Suppressor macrophage (primary cell): ENCODE results near the gene MSI2.
A peak's percentile ranks its signal among the peaks of the same experiment; 100 is the strongest.

ENCODE experiments used
- DNase-seq, 4 experiments: peaks; one replicate each; pipeline ENCODE4 v3.0.0-alpha.2; 2020 to 2022

Gene MSI2

DNA sequence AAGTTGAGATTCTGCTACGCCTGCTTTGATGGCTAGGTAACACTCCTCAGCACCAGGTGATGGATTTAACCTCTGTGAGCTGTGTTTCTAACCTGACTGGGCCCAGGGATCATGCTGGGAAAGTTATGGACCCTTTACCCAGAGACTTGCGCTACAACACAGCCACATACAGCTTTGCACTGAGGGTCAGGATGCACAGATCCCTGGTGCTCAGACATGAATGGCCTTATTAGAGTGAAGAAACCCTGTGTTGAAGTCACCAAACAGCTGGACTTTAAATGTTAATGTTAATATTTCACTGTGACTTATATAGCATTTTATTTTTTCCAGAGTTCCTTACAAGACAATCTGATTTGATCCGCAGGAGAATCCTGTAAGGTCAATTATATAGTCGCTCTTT is 114.3 kb downstream of the MSI2 start:
- no peak for DNase-seq

DNA sequence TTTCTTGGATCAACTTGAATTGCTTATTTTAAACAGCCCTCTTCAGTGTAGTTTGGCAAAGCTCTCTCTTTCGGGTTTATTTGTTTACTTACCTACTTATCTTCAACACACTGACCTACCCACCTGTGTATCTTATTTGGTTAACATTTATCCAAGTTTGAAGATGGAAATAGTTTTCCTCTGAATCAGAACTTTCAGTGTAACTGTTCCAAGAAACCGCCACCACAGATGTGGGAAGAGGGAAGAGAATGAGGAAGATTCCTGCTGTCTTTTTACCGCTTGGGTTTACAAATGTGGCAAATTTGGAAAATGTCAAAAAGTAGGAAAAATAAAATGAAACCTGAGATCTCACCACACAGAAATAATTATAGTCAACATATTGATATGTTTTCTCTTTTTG is 115.8 kb downstream of the MSI2 start:
- DNase-seq: no peak

DNA sequence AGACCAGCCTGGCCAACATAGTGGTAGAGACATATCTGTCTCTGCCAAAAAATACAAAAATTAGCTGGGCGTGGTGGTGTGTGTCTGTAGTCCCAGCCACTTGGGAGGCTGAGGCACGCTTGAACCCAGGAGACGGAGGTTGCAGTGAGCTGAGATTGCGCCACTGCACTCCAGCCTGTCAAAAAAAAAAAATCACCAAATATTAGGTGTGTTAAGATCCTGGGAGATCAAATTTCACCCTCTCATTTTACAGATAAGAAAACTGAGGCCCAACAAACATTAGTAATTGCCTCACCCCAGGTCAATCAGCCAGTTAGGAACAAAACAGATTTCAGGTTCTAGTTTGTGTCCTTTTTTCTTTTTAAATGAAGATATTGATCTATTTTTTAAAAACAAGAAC is 116.7 kb downstream of the MSI2 start:
- no peak for DNase-seq

DNA sequence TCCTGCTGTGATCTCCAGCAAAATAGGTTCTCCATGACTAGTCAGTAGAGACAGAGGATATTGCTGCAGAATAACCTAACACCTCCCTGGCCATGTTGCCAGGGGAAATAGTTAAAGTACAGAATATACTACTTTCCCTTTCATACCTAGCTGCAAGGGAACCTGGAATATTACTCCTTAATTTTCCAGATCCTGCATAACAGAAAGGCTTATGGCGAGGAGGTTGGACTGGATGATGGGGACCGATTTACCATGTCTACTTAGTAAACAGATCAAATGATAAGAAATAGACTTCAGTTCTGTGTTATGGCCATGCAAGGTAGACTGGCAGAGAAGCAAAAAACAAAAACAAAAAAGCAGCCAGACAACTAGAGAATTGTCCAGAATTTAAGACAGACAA is 117.4 kb downstream of the MSI2 start:
- DNase-seq: no peak

DNA sequence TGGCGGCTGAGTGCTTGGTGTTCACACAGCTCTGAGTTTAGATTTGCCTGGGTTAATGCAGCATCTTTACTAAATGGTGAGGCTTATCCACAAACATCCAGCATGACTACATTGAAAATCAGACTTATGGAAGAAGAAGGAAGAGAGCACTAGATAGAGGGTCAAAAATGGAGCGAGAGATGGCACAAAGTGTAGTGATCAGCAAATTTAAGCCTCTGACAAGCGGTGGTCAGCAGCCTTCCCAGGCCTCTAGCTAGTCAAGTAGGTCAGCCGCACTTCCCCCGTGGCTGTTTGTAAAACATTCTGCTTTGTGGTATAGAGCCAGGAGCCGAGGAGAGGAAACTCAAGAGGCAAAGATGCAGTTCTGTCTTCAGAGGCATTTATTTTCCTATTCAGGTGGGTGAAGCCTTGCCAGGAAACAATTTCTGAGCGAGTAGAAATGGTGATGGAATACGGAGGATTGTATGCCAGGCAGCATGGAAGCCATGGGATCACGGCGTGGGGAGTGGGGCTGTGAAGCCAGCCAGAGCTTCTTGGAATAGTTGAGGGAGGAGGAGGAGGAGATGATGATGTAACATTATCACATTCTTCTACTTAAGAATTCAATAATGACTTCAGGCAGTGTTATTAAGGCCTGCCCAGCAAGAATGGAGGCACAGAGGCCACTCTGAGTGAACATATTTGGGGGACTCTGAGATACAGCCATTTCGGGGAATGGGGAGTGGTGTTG is 118.9 kb downstream of the MSI2 start:
- DNase-seq: no peak

DNA sequence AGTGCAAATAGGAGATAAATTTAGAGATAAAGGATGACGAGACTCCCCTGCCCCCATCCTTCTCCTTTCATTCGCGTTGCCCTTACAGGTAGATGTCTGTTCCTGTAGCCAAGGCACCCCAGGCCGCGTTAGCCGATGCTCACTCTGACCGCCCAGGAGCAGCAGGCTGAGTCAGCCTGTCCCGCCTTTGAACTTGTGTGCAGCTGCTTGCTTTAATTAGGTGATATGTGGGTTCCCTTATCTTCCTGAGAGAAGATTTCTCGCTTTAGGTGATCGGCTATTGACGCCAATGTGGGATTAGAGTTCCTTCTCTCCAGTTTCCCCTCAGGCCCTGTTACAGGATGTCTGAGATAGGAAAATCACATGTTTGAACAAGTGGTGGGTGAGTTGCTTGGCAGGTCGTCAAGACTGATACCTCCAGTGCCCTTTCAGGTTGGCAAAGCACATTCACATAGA is 119.5 kb downstream of the MSI2 start:
- DNase-seq: no peak

DNA sequence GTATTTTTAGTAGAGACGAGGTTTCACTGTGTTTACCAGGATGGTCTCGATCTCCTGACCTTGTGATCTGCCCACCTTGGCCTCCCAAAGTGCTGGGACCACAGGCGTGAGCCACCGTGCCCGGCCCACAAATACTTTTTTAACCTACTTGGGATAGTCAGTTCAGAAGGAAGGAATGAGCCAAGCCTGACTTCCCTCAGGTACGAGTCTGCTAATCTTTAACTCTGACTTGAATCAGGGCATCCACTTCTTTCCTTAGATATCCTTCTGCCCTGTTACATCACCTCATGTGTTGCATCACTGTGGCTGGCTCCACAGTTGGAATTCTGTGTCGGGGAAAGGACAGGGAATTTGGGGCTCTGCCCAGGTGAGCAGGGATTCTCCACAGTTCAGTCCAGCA is 120.8 kb downstream of the MSI2 start:
- no peak for DNase-seq

DNA sequence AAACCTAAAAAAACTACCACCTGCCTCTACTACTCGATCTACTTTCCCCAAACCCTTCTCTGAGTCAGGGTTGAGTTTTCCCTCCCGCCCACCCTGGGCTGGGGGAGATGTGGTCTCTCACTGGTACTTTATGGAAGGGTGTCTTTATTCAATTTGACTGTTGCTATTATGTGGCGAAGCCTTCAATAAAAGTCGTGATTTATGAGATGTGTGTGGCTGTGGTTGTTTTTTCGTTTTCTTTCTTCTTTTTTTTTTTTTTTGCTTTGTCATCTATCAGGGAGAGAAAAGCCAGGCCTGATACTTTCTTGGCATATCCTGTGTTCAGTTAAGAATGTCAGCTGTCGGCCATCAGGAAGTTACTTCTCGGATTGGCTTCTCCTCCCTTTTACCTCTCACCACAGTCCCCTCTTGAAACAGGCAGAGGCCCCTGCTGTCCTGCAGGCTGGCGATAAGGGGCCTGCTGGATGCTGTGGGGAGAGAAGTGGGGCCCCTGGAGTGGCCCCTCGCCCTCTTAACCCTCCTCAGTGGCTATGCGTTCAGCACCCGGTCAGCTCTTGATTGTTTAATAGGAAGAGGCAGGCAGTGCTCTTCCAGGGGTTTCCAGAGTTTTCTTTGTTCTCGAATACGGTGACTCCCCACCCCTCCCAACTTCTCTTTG is 123.0 kb downstream of the MSI2 start:
- peak in 1 of 4 experiments; percentile 25 for DNase-seq

DNA sequence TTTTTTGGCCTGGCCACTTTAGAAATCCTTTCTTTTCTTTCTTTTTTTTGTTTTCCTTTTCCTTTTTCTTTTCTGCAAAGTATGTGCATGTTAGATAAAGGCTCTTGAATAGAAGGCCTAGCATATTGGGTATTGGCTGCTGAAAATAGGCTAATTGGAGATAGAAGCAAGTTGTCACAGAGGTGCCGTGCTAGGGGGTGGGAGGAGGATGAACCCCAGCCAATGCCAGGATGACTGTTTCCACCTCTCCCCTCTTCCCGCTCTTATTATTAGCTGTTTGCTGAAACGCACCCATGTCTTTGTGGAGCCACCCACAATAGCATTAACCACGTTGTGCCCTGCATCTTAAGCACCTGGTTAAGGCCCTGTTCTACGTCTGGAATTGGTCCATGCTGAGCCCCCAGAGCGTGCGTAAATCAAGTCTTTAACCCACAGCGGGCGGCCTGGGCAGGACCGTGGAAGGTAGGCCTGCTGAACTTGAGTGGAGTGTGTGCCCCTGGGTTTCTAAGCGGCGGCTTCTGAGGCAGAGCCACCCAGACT is 123.6 kb downstream of the MSI2 start:
- DNase-seq: no peak

DNA sequence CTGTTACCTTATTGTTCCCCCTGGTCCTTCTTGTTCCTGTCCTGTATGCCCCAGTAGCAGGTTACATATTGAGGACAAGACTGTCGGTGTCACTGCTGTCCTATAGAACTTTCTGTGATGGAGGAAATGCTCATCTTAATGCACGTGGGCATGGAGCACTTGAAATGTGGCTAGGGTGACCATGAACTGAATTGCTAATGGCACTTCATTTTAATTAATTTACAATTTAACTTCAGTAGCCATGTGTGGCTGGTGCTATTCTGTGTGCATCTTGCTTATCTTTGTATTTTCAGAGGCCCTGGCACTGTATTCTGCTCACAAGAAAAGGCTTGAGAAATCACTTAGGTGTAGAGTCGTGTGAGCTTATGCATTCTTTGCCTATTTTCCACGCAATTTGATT is 125.2 kb downstream of the MSI2 start:
- no peak for DNase-seq

DNA sequence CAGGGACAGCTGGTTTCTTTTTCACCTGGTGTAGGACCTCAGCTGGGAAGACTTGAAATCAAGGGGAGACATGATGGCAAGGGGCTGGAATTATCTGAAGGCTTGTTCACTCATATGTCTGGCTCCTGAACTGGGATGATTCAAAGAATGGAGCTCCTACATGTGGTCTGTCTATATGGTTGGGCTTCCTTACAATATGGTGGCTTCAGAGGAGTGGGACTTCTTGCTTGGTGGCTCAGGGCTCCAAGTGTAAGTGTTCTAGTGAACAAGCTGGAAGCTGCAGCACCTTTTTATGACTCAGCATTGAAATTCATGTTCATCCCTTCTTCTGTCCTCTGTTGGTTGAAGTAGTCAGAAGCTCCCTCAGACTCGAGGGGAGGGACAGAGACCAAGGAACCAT is 127.9 kb downstream of the MSI2 start:
- DNase-seq: no peak

DNA sequence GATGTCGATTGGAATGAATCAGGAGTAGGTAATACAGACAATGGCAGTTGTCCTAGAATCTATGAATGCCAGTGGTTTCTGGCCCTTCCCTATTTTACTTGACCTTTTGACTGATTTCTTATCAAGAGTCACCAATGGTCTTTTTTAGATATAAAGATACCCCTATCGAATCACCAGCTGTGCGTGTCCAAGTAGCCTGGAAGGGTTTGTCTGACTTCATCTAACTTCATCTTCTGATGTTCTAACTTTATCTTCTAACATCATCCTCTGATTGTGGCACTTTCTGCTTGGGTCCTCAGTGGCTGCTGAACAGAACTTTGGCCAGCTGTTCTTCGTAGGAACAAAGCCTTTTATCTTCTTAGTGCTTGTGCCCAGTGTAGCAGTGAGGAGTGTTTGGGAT is 129.7 kb downstream of the MSI2 start:
- no peak for DNase-seq

DNA sequence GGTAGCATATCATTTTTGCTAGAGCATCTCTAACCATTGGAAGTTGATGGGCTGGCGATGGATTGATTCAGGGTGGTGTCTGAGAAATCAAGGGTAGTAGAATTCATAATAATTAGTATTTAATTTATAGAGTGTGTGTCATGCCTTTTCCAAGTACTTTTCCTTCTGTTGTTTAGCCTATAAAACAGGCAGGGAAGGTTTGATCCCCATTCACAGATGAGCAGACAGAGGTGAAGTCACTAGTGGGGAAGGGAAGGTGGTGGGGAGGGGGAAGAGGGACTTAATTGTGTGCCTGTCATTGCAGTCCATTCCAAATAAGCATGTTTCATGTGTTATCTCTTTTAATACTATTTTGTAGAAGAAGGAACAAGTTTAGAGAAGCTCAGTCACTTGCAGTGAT is 131.3 kb downstream of the MSI2 start:
- DNase-seq: no peak

DNA sequence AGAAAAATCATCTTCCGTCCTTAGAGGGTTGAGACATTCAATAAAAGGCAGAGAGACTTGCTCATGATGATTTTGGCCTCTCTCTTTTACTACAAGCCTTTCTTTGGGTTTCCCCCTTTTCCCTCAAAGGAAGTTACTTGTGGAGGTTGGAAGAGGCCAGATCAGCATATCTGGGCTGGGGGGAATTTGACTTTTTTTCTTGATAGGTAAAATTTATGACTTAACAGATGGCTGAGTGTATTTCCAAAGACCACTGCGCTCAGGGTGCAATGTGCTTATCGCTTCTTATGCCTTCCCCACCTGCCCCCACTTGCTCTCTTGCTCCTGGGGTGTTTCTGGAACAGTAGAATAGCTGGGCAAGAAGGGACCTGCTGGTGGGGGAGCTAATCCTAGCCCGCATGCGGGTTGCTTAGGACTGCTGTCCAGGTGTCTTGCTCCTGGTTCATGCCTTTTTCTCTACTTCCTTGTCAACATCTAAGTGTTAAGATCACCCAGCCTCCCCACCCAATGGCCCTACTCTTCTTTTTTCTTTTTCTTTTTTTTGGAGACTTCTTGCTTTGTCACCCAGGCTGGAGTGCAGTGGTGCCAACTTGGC is 131.9 kb downstream of the MSI2 start:
- no peak for DNase-seq

DNA sequence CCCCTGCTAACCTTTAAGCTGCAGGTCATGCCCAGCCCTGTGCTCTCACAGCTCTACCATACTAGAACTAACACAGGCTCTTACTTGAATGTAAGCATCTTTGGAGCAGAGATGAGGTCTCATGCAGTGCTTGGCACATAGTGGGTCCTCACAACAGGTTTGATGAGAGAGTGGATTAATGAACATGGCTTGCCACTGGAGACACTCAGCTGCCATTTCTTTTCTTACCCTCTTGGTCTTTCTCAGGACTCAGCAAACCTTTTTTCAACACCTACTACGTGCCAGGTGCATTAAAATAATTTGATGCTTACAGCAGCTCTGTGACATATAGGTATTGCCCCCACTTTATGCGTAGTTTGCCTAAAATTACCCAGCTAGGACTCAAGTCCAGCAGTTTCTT is 133.2 kb downstream of the MSI2 start:
- DNase-seq: no peak

DNA sequence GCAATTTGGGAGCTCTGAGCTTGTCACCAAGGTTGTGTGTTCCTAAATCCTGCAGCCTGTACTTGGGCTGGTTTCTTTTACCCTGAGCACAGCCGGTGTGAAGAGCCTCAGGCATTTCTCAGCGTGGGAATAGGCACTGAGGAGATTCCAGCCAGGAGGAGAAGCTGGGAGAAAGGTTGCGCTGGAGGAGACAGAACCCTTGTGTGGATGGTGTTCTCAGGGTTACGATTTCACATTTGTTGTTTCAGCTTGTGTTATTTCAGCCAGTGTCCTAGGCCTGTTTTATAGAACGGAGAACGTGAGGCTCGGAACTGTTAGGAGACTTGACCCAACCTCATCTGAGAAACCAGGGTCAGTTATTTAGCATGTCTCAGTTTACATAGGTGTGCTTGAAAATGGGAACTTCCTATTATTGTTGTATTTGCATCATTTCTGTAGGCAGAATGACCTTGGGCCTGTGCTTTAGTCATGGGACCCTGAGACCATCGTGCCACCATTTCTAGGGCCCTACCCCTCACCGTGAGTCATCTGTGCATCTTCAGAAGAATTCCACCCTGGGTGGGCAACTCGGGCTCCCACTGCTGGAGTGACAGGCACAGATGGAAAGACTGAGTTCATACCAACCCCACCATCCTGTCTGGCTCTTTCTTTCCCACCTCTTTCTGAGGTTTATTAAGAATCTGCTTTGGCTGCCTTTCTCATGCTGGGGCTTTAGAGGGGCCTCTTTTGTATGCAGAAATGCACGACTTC is 134.9 kb downstream of the MSI2 start:
- DNase-seq: peak in 1 of 4 experiments; percentile 23

DNA sequence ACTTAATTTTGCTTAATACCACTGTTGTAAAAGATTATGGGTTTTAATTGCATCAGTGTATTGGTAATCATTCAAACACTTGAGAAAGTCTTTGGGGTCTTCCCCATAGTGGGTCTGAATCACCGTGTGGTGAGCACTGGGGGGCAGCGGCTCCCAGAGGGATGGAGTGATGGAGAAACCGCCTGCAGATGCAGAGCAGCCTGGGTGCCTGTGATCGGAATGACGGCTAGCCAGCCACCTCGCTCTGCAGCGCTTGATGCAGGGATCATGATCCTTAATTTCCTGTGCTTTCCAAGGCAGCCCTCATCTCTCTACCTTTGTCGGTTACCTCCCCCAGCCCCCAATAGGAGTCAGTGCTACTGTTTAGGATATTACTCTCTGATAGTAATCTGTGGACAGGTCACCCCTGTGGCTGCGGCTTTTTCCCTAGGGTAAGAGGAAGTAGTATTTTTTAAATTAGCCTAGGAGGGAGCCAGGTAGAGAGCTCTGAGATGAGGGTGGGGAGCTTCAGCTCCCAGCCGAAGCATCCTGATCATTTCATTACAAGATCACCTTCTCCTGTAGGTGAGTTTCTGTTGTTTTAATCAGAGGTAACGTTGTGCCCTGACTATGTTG is 135.6 kb downstream of the MSI2 start:
- DNase-seq: no peak

DNA sequence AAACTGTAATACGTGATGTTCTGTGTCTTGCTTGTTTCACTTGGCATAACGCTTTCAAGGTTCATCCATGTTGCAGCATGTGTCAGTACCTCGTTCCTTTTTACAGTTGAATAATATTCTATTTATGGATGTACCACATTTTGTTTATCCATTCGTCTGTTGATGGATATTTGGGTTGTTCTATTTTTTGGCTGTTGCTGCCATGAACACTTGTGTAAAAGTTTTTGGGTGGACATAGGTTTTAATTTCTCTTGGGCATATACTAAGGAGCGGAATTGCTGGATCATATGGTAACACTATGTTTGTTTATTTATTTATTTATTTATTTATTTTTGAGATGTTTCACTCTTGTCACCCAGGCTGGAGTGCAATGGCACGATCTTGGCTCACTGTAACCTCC is 137.0 kb downstream of the MSI2 start:
- DNase-seq: no peak

DNA sequence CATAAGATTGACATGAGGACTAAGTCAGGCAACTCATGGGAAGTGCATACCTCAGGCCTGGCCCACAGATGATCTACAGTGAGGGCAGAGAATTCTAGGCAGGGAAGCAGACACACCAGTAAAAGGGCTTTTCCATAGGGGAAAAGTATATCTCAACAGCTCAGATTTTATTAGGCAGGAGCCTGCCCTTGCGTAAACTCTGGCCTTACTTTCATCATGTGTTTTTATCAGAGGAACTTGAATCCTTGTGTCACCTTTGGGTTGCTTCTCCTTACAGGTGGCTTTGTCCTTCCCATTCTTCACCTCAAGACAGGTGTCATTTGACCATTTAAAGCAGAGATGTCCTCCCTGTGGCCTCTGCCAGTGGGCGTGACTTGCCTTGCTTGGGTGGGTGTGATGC is 138.1 kb downstream of the MSI2 start:
- DNase-seq: no peak

DNA sequence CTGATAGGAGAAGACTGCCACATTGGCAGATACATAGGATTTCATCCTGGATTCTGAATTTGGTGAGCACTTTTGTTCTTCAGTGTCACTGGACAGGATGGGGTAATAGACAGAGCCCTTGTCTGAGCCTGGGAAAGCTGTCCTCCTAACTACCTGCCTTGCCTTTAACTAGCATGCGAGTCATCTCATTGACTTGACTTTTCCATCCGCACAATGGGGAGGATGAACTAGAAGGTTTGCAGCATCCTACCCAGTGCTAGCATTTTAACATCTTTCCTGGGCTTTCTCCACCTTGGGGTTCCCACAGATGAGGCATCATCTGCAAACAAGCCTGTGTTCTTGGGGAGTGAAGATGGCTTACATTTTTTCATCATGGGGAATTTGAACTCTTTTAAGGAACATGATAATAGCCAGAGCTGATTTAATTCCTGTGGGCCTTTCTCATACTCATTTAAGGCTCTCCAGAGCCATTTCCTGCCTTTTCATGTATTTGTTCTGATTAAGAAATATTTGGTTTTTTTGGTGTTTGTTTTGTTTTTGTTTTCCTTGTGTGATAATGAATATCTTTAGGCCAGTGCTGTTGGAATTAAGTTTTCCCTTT is 139.5 kb downstream of the MSI2 start:
- no peak for DNase-seq

DNA sequence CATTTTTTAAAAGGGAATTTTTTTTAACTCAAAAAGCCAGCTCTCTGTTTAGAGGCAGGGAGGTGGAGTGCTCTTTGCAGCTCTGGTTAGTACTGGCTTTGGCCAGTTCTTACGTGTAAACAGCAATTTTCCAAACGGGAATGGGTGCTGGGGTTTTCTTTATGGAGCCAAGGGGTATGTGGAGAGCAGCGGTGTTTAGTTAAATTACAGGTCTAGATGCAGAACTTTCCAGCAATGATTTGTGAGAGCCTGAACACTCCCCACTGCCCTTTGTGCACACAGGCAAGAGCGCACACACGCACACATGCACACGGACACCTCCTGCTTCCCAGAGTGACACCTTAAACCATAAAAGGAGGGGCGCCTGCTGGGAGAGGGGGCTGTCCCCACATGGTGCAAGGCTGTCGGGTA is 140.2 kb downstream of the MSI2 start:
- DNase-seq: no peak

DNA sequence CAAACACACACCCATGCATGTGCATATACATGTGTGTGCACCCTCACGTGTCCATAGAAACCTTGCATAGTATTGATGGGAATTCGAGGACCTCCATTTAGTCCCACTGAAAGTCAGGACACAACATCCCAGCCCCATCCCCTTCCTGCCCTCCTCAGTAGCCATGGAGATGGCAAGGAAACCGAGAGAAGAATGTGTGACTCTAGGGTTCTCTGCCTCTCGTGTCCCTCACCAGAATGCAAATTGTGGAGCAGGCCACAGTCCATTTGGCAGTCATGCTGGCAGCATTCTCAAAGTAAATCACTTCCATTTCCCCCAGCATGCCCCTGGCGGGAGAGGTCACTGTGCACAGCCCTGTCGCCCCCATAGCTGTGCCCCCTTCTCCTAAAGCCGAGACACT is 141.1 kb downstream of the MSI2 start:
- no peak for DNase-seq
